VCaP (cell line): ENCODE data around the gene MMP15.

Source experiments
- H3K27ac ChIP-seq: fragments of 450-650 bp; 2 replicates; pipeline ENCODE4 v1.5.1; 2017
- TF ChIP-seq, protein P1 (sequence below): fragments of 450-650 bp; conservative IDR thresholded peaks from 2 replicates; pipeline ENCODE4 v1.5.1; 2017; ENCODE audit warnings: mild to moderate bottlenecking, moderate library complexity

The MMP15 gene

GRCh38 chr16:58027161-58027915 lies 1.8 kb downstream of the MMP15 start:
- TF ChIP-seq, protein P1, sequence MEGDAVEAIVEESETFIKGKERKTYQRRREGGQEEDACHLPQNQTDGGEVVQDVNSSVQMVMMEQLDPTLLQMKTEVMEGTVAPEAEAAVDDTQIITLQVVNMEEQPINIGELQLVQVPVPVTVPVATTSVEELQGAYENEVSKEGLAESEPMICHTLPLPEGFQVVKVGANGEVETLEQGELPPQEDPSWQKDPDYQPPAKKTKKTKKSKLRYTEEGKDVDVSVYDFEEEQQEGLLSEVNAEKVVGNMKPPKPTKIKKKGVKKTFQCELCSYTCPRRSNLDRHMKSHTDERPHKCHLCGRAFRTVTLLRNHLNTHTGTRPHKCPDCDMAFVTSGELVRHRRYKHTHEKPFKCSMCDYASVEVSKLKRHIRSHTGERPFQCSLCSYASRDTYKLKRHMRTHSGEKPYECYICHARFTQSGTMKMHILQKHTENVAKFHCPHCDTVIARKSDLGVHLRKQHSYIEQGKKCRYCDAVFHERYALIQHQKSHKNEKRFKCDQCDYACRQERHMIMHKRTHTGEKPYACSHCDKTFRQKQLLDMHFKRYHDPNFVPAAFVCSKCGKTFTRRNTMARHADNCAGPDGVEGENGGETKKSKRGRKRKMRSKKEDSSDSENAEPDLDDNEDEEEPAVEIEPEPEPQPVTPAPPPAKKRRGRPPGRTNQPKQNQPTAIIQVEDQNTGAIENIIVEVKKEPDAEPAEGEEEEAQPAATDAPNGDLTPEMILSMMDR: no peak
- H3K27ac ChIP-seq: peak overlapping the region; percentile 84

DNA sequence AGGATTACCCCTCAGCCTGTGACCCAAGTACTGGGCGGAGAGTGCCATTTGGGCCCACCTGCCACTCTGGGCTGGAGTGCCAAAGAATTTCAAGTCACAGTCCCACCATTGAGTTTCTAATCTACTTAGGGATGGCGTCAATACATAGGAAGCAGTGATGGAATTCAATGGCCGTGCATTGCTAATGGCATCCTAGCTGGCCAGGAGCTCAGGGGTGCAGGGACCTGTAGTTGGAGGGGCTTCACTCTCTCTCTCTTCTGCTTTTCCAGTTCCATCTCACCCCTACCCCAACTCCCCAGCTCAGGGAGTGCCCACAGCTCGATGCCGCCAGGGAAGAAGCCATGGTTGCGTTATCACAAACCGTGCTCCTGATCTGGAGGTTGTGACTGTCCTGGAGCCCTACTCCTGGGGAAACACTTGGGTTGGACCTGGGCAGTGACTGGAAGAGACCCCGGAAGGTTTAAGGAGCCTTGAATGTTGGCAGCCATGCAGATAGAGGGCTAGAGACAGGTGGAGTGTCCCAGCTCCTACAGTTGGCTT lies 2.4 kb downstream of the MMP15 start:
- H3K27ac ChIP-seq: peak overlapping the region; percentile 84
- TF ChIP-seq, protein P1: no peak

DNA sequence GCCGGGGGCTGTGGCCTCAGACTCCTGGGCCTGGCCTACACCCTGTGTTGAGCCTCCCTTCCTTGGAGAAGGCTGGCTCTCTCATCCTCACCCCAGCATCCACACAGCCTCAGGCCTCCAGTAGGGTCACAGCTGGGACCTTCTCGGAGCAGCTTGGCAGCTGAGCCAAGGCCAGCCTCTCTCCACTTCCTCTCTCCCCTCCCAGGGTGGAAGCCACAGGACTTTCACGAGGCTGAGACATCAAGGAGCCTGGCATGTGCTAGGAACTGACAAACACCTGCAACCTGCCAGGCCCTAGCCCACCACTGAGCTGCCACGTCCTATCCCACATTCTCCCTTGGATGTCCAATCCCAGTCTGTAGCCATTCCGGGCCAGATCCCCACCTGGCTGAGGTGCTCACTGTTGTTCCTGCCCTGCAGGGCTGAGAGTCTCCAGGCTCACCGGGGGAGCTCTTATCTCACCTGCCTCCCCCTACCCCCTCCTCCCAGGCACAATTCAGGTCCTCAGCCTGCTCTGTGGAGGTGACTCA lies 3.1 kb downstream of the MMP15 start:
- TF ChIP-seq, protein P1: no peak
- H3K27ac ChIP-seq: peak overlapping the region; percentile 84

GRCh38 chr16:58029410-58029809 lies 3.9 kb downstream of the MMP15 start:
- H3K27ac ChIP-seq: no peak overlapping the region
- TF ChIP-seq, protein P1: no peak

- H3K27ac ChIP-seq: no peak overlapping the region
- TF ChIP-seq, protein P1: no peak
Observed at GRCh38 chr16:58030136-58030840, 4.7 kb downstream of the MMP15 start.

DNA sequence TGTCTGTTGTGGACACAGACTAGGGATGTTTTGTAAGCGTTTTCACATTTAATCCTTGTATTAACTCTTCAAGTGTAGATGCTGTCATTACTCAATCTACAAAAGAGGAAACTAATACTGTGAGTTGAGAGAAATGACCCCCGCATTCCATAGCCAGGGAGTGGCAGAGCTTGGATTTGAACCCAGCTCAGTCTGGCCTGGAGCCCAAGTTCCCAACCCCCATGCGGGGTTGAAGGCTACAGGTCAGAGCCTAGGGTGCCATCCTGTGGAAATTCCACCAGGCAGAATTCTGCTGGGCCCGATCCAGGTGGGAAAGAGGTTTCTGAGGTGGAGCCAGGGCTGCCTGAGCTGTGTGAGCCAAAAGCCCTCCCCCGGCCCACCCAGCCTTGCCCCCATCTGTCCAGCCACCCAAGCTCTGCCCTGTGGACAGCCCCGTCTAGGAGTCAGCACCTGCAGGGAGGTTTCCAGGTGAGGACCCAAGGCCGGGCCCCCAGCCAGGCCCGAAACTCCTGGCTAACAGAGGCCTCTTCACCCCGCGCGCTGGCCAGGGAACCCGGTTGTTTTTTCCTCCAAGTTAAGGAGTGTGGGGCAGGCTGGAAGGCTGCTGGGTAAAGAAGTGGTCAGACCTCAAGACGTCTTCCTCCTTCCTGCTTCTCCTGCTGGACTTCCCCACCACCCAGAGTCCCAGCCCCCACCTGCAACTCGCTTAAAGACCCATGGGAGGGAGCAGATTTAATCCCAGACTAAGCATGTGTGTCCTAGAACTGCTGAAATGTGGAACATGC lies 5.7 kb downstream of the MMP15 start:
- no peak overlapping the region for H3K27ac ChIP-seq
- TF ChIP-seq, protein P1: no peak
